ENCODE results near the gene LYZ.

LYZ gene

GRCh38 chr12:69389831-69390230 is 41.6 kb downstream of the LYZ start:
- DNase-seq = no peak

GRCh38 chr12:69392179-69392928 is 44.2 kb downstream of the LYZ start:
- DNase-seq = no peak

- DNase-seq = no peak
These were observed 47.9 kb downstream of the LYZ start for GRCh38 chr12:69396041-69396440.

GRCh38 chr12:69396963-69397362 is 48.8 kb downstream of the LYZ start:
- DNase-seq = no peak

GRCh38 chr12:69397978-69398377 is 49.8 kb downstream of the LYZ start:
- no peak for DNase-seq

GRCh38 chr12:69401940-69402339 is 53.8 kb downstream of the LYZ start:
- DNase-seq = no peak

Data from activated effector memory CD4-positive, alpha-beta T cell treated with anti-CD3 and anti-CD28 coated beads, Interleukin-2, amount 50 U/mL, for 16 hours (primary cell).